H1 (cell line): ENCODE measurements around the gene COL21A1. TPM values are rescaled to one million over a fixed set of nuclear protein-coding genes. Genes with fewer than 3 reads are reported as not detected.

Source experiments
- CTCF ChIA-PET: fragments of 300-600 bp; sonication (Branson Sonifier 250); formaldehyde crosslinking; loops from one replicate; lab custom pipeline; 2021; ENCODE audit not compliant: partially characterized antibody; lab: Charles Lee
- POLR2A ChIA-PET: fragments of 300-600 bp; sonication (Branson Sonifier 250); formaldehyde crosslinking; loops from one replicate; lab custom pipeline; 2021; ENCODE audit warnings: inconsistent platforms; ENCODE audit not compliant: partially characterized antibody; lab: Charles Lee
- DNase-seq, 2 experiments: peaks; one replicate each; pipeline versions ENCODE4 v3.0.0 to v3.0.0-alpha.2; 2010 to 2022; ENCODE audit warnings: low spot score in 2 of 2, low read depth in 1 of 2, mixed read lengths in 1 of 2
- FAIRE-seq: peaks from 2 replicates; lab custom pipeline; 2011; peaks lifted over from hg19 to GRCh38; lab: Jason Lieb, UNC
- H2AFZ ChIP-seq: 2 replicates; pipeline ENCODE4 v1.8.1; 2012; ENCODE audit warnings: low read length, inconsistent platforms
- H2AK5ac ChIP-seq: 2 replicates; pipeline ENCODE4 v1.6.1; 2013; ENCODE audit warnings: low read depth, low read length
- H2BK120ac ChIP-seq: replicated peaks from 2 replicates; pipeline ENCODE3; 2013; ENCODE audit warnings: low read depth, low read length, inconsistent platforms
- H2BK12ac ChIP-seq: 2 replicates; pipeline ENCODE4 v1.6.1; 2013; ENCODE audit warnings: low read depth, low read length
- H2BK15ac ChIP-seq: 2 replicates; pipeline ENCODE4 v1.6.1; 2013; ENCODE audit warnings: low read length
- H2BK20ac ChIP-seq: 2 replicates; pipeline ENCODE4 v1.6.1; 2013; ENCODE audit warnings: low read length
- H2BK5ac ChIP-seq: 2 replicates; pipeline ENCODE4 v1.6.1; 2013; ENCODE audit warnings: low read depth, low read length
- H3K14ac ChIP-seq: 2 replicates; pipeline ENCODE4 v1.6.1; 2013; ENCODE audit warnings: inconsistent platforms; ENCODE audit not compliant: insufficient read length
- H3K18ac ChIP-seq: 2 replicates; pipeline ENCODE4 v1.6.1; 2013; ENCODE audit warnings: low read length; ENCODE audit errors: extremely low read depth
- H3K23ac ChIP-seq: 2 replicates; pipeline ENCODE4 v1.6.1; 2013; ENCODE audit warnings: inconsistent platforms; ENCODE audit not compliant: insufficient read length
- H3K23me2 ChIP-seq: 2 replicates; pipeline ENCODE4 v1.6.1; 2013; ENCODE audit warnings: low read depth, low read length
- H3K27ac ChIP-seq: 2 replicates; pipeline ENCODE4 v1.6.1; 2011; ENCODE audit warnings: low read depth, low read length, inconsistent platforms
- H3K27me3 ChIP-seq, 4 experiments: replicated peaks in 1 of 4; 1 replicate in 1 of 4; 2 replicates in 3 of 4; pipeline versions ENCODE4 v1.6.1 to v1.8.1; 2011 to 2013; ENCODE audit warnings: low read length in 3 of 4, mild to moderate bottlenecking in 3 of 4, inconsistent platforms in 2 of 4, mixed read lengths in 2 of 4, moderate library complexity in 1 of 4; ENCODE audit not compliant: control insufficient read depth in 3 of 4, insufficient read depth in 3 of 4; ENCODE audit errors: extremely low read depth in 1 of 4
- H3K36me3 ChIP-seq, 4 experiments: 2 replicates each; pipeline versions ENCODE4 v1.6.1 to v1.8.1; 2011 to 2013; ENCODE audit warnings: mild to moderate bottlenecking in 4 of 4, low read length in 3 of 4, moderate library complexity in 2 of 4, control low read depth in 1 of 4, inconsistent platforms in 1 of 4; ENCODE audit not compliant: insufficient read depth in 4 of 4, control insufficient read depth in 2 of 4
- H3K4ac ChIP-seq: replicated peaks from 2 replicates; pipeline ENCODE3; 2013; ENCODE audit warnings: low read length, low read depth, mixed read lengths, inconsistent platforms; ENCODE audit not compliant: insufficient read length
- H3K4me1 ChIP-seq, 4 experiments: replicated peaks in 1 of 4; 1 replicate in 1 of 4; 2 replicates in 3 of 4; pipeline versions ENCODE4 v1.6.1 to v1.8.1; 2011 to 2013; ENCODE audit warnings: low read length in 3 of 4, inconsistent platforms in 2 of 4, mixed read lengths in 1 of 4; ENCODE audit not compliant: insufficient read depth in 4 of 4, control insufficient read depth in 3 of 4
- H3K4me2 ChIP-seq, 2 experiments: 2 replicates each; pipeline versions ENCODE4 v1.6.1 to v1.8.1; 2011 to 2013; ENCODE audit warnings: low read depth in 2 of 2, low read length in 2 of 2, control low read depth in 1 of 2, inconsistent platforms in 1 of 2, mild to moderate bottlenecking in 1 of 2; ENCODE audit not compliant: insufficient read depth in 1 of 2
- H3K4me3 ChIP-seq, 4 experiments: fragments of 200-600, 300-600 bp in 1 of 4; sonication (generic), shearing (Covaris generic), sonication (Bioruptor Twin) in 1 of 4; 2 replicates each; pipeline versions ENCODE4 v1.5.1 to v1.8.1; 2011 to 2016; ENCODE audit warnings: low read length in 4 of 4, low read depth in 3 of 4, control low read depth in 2 of 4, inconsistent platforms in 2 of 4, mild to moderate bottlenecking in 2 of 4, mixed read lengths in 1 of 4, moderate library complexity in 1 of 4; ENCODE audit not compliant: insufficient read depth in 2 of 4; ENCODE audit errors: extremely low read depth in 1 of 4
- H3K56ac ChIP-seq: replicated peaks from 2 replicates; pipeline ENCODE3; 2013; ENCODE audit warnings: low read depth, mild to moderate bottlenecking, mixed read lengths, low read length, inconsistent platforms; ENCODE audit not compliant: insufficient read length
- H3K79me1 ChIP-seq: 2 replicates; pipeline ENCODE4 v1.6.1; 2013; ENCODE audit warnings: low read depth, low read length, control low read depth
- H3K79me2 ChIP-seq, 2 experiments: 2 replicates each; pipeline versions ENCODE4 v1.6.1 to v1.8.1; 2012 to 2013; ENCODE audit warnings: low read length in 2 of 2, mild to moderate bottlenecking in 2 of 2, inconsistent platforms in 1 of 2; ENCODE audit not compliant: insufficient read depth in 2 of 2, control insufficient read depth in 1 of 2
- H3K9ac ChIP-seq, 4 experiments: replicated peaks in 1 of 4; 1 replicate in 1 of 4; 2 replicates in 3 of 4; pipeline versions ENCODE4 v1.6.1 to v1.8.1; 2011 to 2013; ENCODE audit warnings: low read depth in 3 of 4, low read length in 3 of 4, control low read depth in 2 of 4, mild to moderate bottlenecking in 2 of 4, moderate library complexity in 2 of 4, inconsistent platforms in 1 of 4; ENCODE audit errors: extremely low read depth in 1 of 4
- H3K9me3 ChIP-seq, 2 experiments: 2 replicates each; pipeline versions ENCODE4 v1.6.1 to v1.8.1; 2012 to 2013; ENCODE audit warnings: mild to moderate bottlenecking in 2 of 2, moderate library complexity in 2 of 2, control low read depth in 1 of 2, inconsistent platforms in 1 of 2, low read depth in 1 of 2, low read length in 1 of 2, mixed read lengths in 1 of 2; ENCODE audit not compliant: insufficient read depth in 2 of 2
- H4K20me1 ChIP-seq, 2 experiments: replicated peaks in 1 of 2; 2 replicates each; pipeline versions ENCODE3 to v1.8.1; 2011 to 2013; ENCODE audit warnings: inconsistent platforms in 2 of 2, low read length in 2 of 2, mild to moderate bottlenecking in 1 of 2; ENCODE audit not compliant: insufficient read depth in 2 of 2, control insufficient read depth in 1 of 2
- H4K5ac ChIP-seq: 2 replicates; pipeline ENCODE4 v1.6.1; 2013; ENCODE audit warnings: low read length, low read depth, mixed read lengths, inconsistent platforms; ENCODE audit not compliant: insufficient read length
- H4K8ac ChIP-seq: 2 replicates; pipeline ENCODE4 v1.8.0; 2013; ENCODE audit warnings: mild to moderate bottlenecking, moderate library complexity, low read length, inconsistent platforms; ENCODE audit not compliant: insufficient read depth; ENCODE audit errors: extremely low read depth
- H4K91ac ChIP-seq: replicated peaks from 2 replicates; pipeline ENCODE3; 2013; ENCODE audit warnings: low read length, mixed read lengths, inconsistent platforms; ENCODE audit not compliant: insufficient read length
- ASH2L ChIP-seq: fragments of 200-600, 300-600 bp; sonication (generic); IDR thresholded peaks from one replicate; pipeline ENCODE4 v1.7.1; 2017; ENCODE audit warnings: low read length
- BCL11A ChIP-seq, 2 experiments: IDR thresholded peaks; one replicate each; pipeline ENCODE4 v1.6.1; 2011; ENCODE audit warnings: low read depth in 2 of 2, low read length in 2 of 2, mild to moderate bottlenecking in 2 of 2
- CTCF ChIP-seq, 3 experiments: IDR thresholded peaks; 1 replicate in 2 of 3; 2 replicates in 1 of 3; pipeline versions ENCODE4 v1.5.1 to v1.6.1; 2011; ENCODE audit warnings: low read length in 3 of 3, mild to moderate bottlenecking in 3 of 3, inconsistent platforms in 2 of 3, low read depth in 1 of 3, moderate library complexity in 1 of 3; ENCODE audit not compliant: insufficient read depth in 1 of 3; ENCODE audit errors: control extremely low read depth in 1 of 3
- E2F6 ChIP-seq: IDR thresholded peaks from 2 replicates; pipeline ENCODE4 v1.6.1; 2012; ENCODE audit warnings: inconsistent platforms
- GTF2F1 ChIP-seq: IDR thresholded peaks from 2 replicates; pipeline ENCODE4 v1.6.1; 2012; ENCODE audit warnings: low read depth, low read length, improper control_type of control experiment, borderline replicate concordance
- POU5F1 ChIP-seq: IDR thresholded peaks from 2 replicates; pipeline ENCODE4 v1.6.1; 2011; ENCODE audit warnings: low read depth, mild to moderate bottlenecking, low read length, moderate library complexity
- SRF ChIP-seq: IDR thresholded peaks from 2 replicates; pipeline ENCODE4 v1.6.1; 2011; ENCODE audit warnings: mild to moderate bottlenecking, low read depth, low read length, moderate library complexity
- TAF1 ChIP-seq: IDR thresholded peaks from 2 replicates; pipeline ENCODE4 v1.6.1; 2011; ENCODE audit warnings: mild to moderate bottlenecking, low read depth, low read length
- TAF7 ChIP-seq: optimal IDR thresholded peaks from 2 replicates; pipeline ENCODE3; 2011; ENCODE audit warnings: low read depth, mild to moderate bottlenecking, inconsistent platforms, low read length, moderate library complexity, borderline replicate concordance
- TBP ChIP-seq: IDR thresholded peaks from 2 replicates; pipeline ENCODE4 v1.6.1; 2011; ENCODE audit warnings: low read depth, low read length, improper control_type of control experiment
- YY1 ChIP-seq: IDR thresholded peaks from 2 replicates; pipeline ENCODE4 v1.6.1; 2011; ENCODE audit warnings: low read depth, mild to moderate bottlenecking, low read length
- WGBS, 2 experiments: shearing (Covaris generic) in 1 of 2; methylation state at CpG; one replicate each; pipeline versions ENCODE4 v1.1.6 to v1.1.7; 2013 to 2015; ENCODE audit warnings: low lambda C conversion rate in 2 of 2, mixed read lengths in 2 of 2, inconsistent platforms in 1 of 2, low coverage in 1 of 2, missing lambda C conversion rate in 1 of 2; ENCODE audit not compliant: insufficient replicate concordance in 2 of 2, insufficient coverage in 1 of 2, insufficient read length in 1 of 2; ENCODE audit errors: extremely low coverage in 1 of 2, missing lambda C conversion rate in 1 of 2; 5-methylcytosine and 5-hydroxymethylcytosine counted together
- polyA plus RNA-seq, 7 experiments: library from polyadenylated mRNA; depleted of rRNA in 3 of 7; stranded (reverse) in 5 of 7; unstranded in 2 of 7; fragments of >200 nt in 5 of 7; fragments of 200-250 nt in 2 of 7; gene quantifications; 1 replicate in 5 of 7; 2 replicates in 1 of 7; 4 replicates in 1 of 7; pipeline versions ENCODE4 v1.2.1 to v1.2.3, GENCODE V29; 2011 to 2013; ENCODE audit warnings: missing spikeins in 2 of 7, mixed read lengths in 2 of 7
- total RNA-seq: library from RNA; stranded (reverse); fragmentation: NEBNext Ultra II Directional; extraction: Animal tissue kit (Norgen Biotek cat#: 25700); gene quantifications from 2 replicates; pipeline ENCODE4 v1.2.1, GENCODE V29; 2021

Gene COL21A1
- total and polyA plus RNA-seq, 2 of the 8 experiments (the other 6 are each of a cell fraction or from before 2014, with no cell fraction given) = 1.6 to 3.4 TPM

DNA sequence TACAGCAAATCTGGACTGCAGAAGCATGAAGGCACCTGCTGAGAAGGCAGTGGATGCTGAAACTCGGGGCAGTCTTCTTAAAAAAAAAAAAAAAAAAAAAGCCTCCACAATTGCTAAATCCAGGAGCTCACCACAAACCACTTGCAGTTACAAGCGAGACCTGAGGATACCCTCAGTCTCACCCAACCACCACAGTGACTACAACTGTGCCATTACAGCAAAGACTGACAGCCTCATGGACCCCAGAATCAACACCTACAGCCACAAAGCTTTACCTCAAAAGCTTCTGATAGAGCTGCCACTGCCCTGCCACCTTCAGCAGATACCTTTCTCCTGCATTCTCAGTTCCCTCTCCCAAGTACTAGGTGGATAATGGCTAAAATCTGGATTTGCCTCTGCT, 9.0 kb downstream of the COL21A1 start:
- Histone ChIP-seq H3K4ac (no peak overlapping the region), H4K5ac (no peak overlapping the region), H2BK5ac (no peak overlapping the region), H2AK5ac (no peak overlapping the region), H2BK20ac (no peak overlapping the region), H3K4me1 (no peaks in the 10 kb centered on the region), H4K20me1 (no peaks in the 10 kb centered on the region), H2BK120ac (no peak overlapping the region), H2BK15ac (no peak overlapping the region), H3K79me1 (no peaks in the 10 kb centered on the region), H3K36me3 (no peaks in the 10 kb centered on the region), H3K56ac (no peak overlapping the region), H2BK12ac (no peak overlapping the region), H3K14ac (no peak overlapping the region), H3K4me3 (no peak overlapping the region), H3K18ac (no peak overlapping the region), H3K27me3 (no peaks in the 10 kb centered on the region), H3K4me2 (no peak overlapping the region), H3K23me2 (no peaks in the 10 kb centered on the region), H4K8ac (no peak overlapping the region), H3K9ac (no peak overlapping the region), H2AFZ (peak overlapping the region; percentile 72; the same call in 1 of the 2 replicates), H3K9me3 (no peaks in the 10 kb centered on the region), H3K79me2 (no peaks in the 10 kb centered on the region), H3K27ac (no peak overlapping the region), H4K91ac (no peak overlapping the region), H3K23ac (no peak overlapping the region)
- WGBS, 2 experiments = 89% methylated on average over 2 of the region's 2 CpGs; no CpG with 5 or more reads in 1 of the 2 experiments
- POLR2A ChIA-PET = no interaction called here
- DNase-seq (no peak), FAIRE-seq (no peak)
- CTCF ChIA-PET = interaction anchor here (0.7 to 2.6 kb wide), 3 partner anchors 9 to 184 kb away, joined by 3 to 7 read pairs (median 3); partner anchors contain the start of gene COL21A1
- TF ChIP-seq E2F6 (no peak), POU5F1 (no peak), GTF2F1 (no peak), TBP (no peak), TAF1 (no peak), BCL11A (IDR thresholded peaks at IDR 0.05; ENCODE audit: low read depth in 2 of 2, low read length in 2 of 2) (no peak), YY1 (no peak), ASH2L (no peak), TAF7 (no peak), SRF (no peak), CTCF (IDR thresholded peaks at IDR 0.05; ENCODE audit: control extremely low read depth in 1 of 3, insufficient read depth in 1 of 3, low read depth in 1 of 3, low read length in 3 of 3) (no peak)
